Smooth muscle cell (in vitro differentiated cells): Measurements from ENCODE around the gene CMIP. TPM values are rescaled to one million over a fixed set of nuclear protein-coding genes. Genes with fewer than 3 reads are reported as not detected.

Experiments used
- DNase-seq: peaks from one replicate; lab custom pipeline; 2025; ENCODE audit not compliant: unreplicated experiment; lab: John Stamatoyannopoulos, UW
- H2AFZ ChIP-seq: fragments of 200-600 bp; sonication (generic); 2 replicates; pipeline ENCODE4 v1.6.0; 2016; ENCODE audit warnings: antibody characterized with exemption, low read depth, mild to moderate bottlenecking
- H3F3A ChIP-seq: fragments of 200-600 bp; sonication (generic); 2 replicates; pipeline ENCODE4 v1.6.0; 2017; ENCODE audit warnings: antibody characterized with exemption, low read depth
- H3K27ac ChIP-seq: fragments of 200-600 bp; sonication (generic); 2 replicates; pipeline ENCODE4 v1.5.1; 2016; ENCODE audit warnings: low read depth, mild to moderate bottlenecking
- H3K27me3 ChIP-seq: fragments of 200-600 bp; sonication (generic); 2 replicates; pipeline ENCODE4 v1.6.1; 2016; ENCODE audit warnings: low read depth, mild to moderate bottlenecking
- H3K36me3 ChIP-seq: fragments of 200-600 bp; sonication (generic); 2 replicates; pipeline ENCODE4 v1.5.1; 2016; ENCODE audit warnings: low read depth
- H3K4me1 ChIP-seq: fragments of 200-600 bp; sonication (generic); 2 replicates; pipeline ENCODE4 v1.5.1; 2016; ENCODE audit warnings: low read depth
- H3K4me2 ChIP-seq: fragments of 200-600 bp; sonication (generic); 2 replicates; pipeline ENCODE4 v1.6.0; 2016; ENCODE audit warnings: mild to moderate bottlenecking
- H3K4me3 ChIP-seq: fragments of 200-600 bp; sonication (generic); 2 replicates; pipeline ENCODE4 v1.5.1; 2016; ENCODE audit warnings: mild to moderate bottlenecking
- H3K79me2 ChIP-seq: fragments of 200-600 bp; sonication (generic); 2 replicates; pipeline ENCODE4 v1.6.0; 2016; ENCODE audit warnings: low read depth, mild to moderate bottlenecking
- H3K9ac ChIP-seq: fragments of 200-600 bp; sonication (generic); 2 replicates; pipeline ENCODE4 v1.6.0; 2016; ENCODE audit warnings: low read depth
- H3K9me3 ChIP-seq: fragments of 200-600 bp; sonication (generic); replicated peaks from 2 replicates; pipeline ENCODE4 v1.5.1; 2016; ENCODE audit warnings: low read depth
- H4K20me1 ChIP-seq: fragments of 200-600 bp; sonication (generic); 2 replicates; pipeline ENCODE4 v1.6.0; 2016; ENCODE audit warnings: low read depth
- WGBS: methylation state at CpG from one replicate; pipeline ENCODE4 v1.1.7; 2016; ENCODE audit warnings: low lambda C conversion rate; 5-methylcytosine and 5-hydroxymethylcytosine counted together
- polyA plus RNA-seq: library from polyadenylated mRNA; unstranded; fragments of >200 nt; fragmentation: Nextera tagmentation; extraction: Ambion mirVana; gene quantifications from 2 replicates; pipeline ENCODE4 v1.2.1, GENCODE V29; 2016
- total RNA-seq: library from RNA; depleted of rRNA; stranded (reverse); fragments of >200 nt; gene quantifications from 2 replicates; pipeline ENCODE4 v1.2.3, GENCODE V29; 2014
- TF ChIP-seq, protein P1 (sequence below): fragments of 200-600 bp; sonication (generic); IDR thresholded peaks from 2 replicates; pipeline ENCODE4 v1.5.1; 2017; ENCODE audit warnings: borderline replicate concordance, mild to moderate bottlenecking, antibody characterized with exemption; ENCODE audit not compliant: insufficient read depth, poor library complexity, severe bottlenecking

The CMIP gene
- total and polyA plus RNA-seq, 2 experiments from 2014 or later = 2.5 to 44.5 TPM

DNA sequence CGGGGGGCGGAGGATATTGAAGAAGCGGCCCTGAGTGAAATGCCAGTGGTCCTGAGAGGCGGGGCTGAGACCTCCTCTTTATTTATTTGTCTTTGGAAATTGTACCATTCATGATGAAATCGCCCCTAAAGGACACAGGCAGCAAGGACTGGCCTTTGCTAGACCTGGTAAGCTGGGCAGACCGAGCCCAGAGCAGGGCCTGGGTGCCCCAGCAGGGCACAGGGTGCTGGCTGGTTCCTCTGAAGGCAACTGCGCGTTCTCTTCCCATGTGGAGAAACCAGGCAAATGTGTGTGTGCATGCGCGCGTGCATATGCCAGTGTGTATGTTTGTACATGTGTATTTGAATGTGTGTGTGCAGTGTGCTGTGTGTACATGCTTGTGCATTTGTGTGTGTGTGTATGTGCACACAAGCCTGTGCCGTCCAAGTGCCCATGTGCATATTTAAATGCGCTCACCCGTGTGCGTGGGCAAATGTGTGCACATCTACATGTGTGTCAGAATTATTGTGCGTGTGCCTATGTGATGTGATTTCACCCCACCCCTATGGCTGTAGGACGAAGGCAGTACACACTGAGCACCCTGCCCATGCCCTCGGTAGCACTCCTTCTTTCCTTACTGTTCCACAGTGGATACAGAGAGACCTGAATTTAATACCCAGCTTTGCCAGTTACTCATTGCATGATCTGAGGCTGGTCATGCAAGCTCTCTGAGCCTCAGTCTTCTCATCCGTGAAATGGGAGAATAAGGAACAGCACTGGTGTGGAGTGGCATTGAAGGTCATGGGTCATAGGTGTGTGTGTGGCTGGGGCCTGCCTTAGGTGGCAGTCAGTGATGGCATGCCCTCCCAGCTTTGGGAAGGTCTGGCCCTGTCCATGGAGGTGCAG lies 105.2 kb downstream of the CMIP start:
- H3K27me3 ChIP-seq = no peaks in the 10 kb centered on the region
- peaks cover 73% of the 10 kb centered on the region for H3K79me2 ChIP-seq
- peaks cover 46% of the 10 kb centered on the region for H4K20me1 ChIP-seq
- H3K9ac ChIP-seq = peak overlapping the region; percentile 93
- no peak overlapping the region for H3K4me3 ChIP-seq
- peaks cover 11% of the 10 kb centered on the region for H3K4me1 ChIP-seq
- WGBS = 98% methylated on average over 19 of the region's 19 CpGs
- H3K36me3 ChIP-seq = no peaks in the 10 kb centered on the region
- TF ChIP-seq, protein P1, sequence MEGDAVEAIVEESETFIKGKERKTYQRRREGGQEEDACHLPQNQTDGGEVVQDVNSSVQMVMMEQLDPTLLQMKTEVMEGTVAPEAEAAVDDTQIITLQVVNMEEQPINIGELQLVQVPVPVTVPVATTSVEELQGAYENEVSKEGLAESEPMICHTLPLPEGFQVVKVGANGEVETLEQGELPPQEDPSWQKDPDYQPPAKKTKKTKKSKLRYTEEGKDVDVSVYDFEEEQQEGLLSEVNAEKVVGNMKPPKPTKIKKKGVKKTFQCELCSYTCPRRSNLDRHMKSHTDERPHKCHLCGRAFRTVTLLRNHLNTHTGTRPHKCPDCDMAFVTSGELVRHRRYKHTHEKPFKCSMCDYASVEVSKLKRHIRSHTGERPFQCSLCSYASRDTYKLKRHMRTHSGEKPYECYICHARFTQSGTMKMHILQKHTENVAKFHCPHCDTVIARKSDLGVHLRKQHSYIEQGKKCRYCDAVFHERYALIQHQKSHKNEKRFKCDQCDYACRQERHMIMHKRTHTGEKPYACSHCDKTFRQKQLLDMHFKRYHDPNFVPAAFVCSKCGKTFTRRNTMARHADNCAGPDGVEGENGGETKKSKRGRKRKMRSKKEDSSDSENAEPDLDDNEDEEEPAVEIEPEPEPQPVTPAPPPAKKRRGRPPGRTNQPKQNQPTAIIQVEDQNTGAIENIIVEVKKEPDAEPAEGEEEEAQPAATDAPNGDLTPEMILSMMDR = no peak
- no peak for DNase-seq
- no peaks in the 10 kb centered on the region for H3K9me3 ChIP-seq
- H3F3A ChIP-seq = peaks cover 5% of the 10 kb centered on the region
- H3K4me2 ChIP-seq = no peak overlapping the region
- no peak overlapping the region for H2AFZ ChIP-seq
- H3K27ac ChIP-seq = peak overlapping the region; percentile 99

DNA sequence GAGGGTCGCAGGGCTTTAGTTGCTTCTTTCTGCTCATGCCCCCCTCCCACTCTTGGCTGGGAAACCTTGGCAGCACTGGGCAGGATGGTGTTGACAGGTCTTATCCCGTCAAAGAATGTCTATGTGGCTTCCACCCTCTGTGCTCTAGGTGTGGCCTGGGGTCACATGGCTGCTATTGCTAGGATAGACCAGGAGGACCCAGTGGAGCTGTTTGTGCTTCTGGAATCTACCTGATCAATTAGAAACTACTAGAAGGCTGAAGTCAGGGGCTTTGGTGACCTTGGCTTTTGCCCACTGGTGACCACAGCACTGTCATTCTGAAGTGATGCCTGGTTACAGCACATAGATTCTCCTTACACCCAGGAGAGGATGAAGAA lies 105.8 kb downstream of the CMIP start:
- Histone ChIP-seq H3K79me2 (peaks cover 73% of the 10 kb centered on the region), H3K36me3 (no peaks in the 10 kb centered on the region), H3F3A (peaks cover 5% of the 10 kb centered on the region), H3K4me3 (no peak overlapping the region), H3K27me3 (no peaks in the 10 kb centered on the region), H3K4me1 (peaks cover 11% of the 10 kb centered on the region), H3K9ac (peak overlapping the region; percentile 93), H4K20me1 (peaks cover 42% of the 10 kb centered on the region), H3K4me2 (no peak overlapping the region), H3K9me3 (no peaks in the 10 kb centered on the region), H2AFZ (no peak overlapping the region), H3K27ac (peak overlapping the region; percentile 99)
- 84% methylated on average over 2 of the region's 2 CpGs for whole genome bisulfite sequencing
- DNase-seq = no peak
- TF ChIP-seq, protein P1 = no peak

DNA sequence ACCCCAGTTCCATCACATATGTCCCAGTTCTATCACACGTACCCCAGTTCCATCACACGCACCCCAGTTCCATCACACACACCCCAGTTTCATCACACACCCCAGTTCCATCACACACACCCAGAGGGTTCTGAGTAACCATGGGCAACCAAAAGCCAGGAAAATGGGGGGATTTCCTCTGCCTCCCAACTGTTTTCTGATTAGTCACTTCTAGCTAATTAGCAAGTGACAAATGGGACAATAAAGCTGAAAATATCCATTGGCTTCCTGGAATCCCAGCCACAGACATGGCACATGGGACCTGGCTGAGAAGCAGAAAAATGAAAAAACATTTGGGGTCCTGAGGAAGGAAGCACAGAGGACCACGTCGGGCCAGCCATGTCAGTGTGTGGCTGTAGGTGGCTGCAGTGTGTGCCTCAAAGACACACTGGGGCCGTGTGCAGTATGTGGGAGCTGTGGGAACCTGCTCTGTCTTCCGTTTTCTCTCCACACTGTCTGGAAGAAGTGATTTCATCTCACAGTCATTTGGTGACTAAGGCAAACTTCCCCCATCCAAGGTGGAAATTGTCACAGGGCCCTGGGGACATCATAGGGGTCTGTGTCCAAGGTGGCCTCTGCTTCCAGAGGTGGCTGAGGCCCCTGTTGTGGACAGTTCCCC lies 106.7 kb downstream of the CMIP start:
- Histone ChIP-seq H3K27ac (peak overlapping the region; percentile 99), H3K4me2 (peak overlapping the region; percentile 49), H3K4me1 (peaks cover 11% of the 10 kb centered on the region), H3F3A (peaks cover 5% of the 10 kb centered on the region), H3K79me2 (peaks cover 75% of the 10 kb centered on the region), H3K27me3 (no peaks in the 10 kb centered on the region), H2AFZ (no peak overlapping the region), H3K9me3 (no peaks in the 10 kb centered on the region), H4K20me1 (peaks cover 36% of the 10 kb centered on the region), H3K9ac (peak overlapping the region; percentile 93), H3K4me3 (no peak overlapping the region), H3K36me3 (no peaks in the 10 kb centered on the region)
- WGBS = 35% methylated on average over 6 of the region's 6 CpGs
- TF ChIP-seq, protein P1 = no peak
- no peak for DNase-seq
